ENCODE measurements around the gene HERC4. TPM values are rescaled to one million over a fixed set of nuclear protein-coding genes. Genes with fewer than 3 reads are reported as not detected.
"Not testable (repeated sequence)": the region's sequence is repeated elsewhere in the genome, so short reads cannot be mapped to it uniquely, and the experiment has no call there.

HERC4 gene
- polyA plus RNA-seq, 10 donors, result 24.4 to 42.1 (median 30.3) TPM

GRCh38 chr10:68090586-68090985, 15.5 kb upstream of the HERC4 start:
- DNase-seq, result no peak

- DNase-seq, result no peak
Observed at GRCh38 chr10:68088740-68089139, 13.7 kb upstream of the HERC4 start.

- DNase-seq, result peak in 1 of 3 donors; percentile 12
Observed at GRCh38 chr10:68087685-68088401, 12.8 kb upstream of the HERC4 start.

GRCh38 chr10:68086910-68087684, 12.0 kb upstream of the HERC4 start:
- no peak for DNase-seq

- no peak for DNase-seq
Observed at GRCh38 chr10:68086011-68086410, 10.9 kb upstream of the HERC4 start.

- DNase-seq, result no peak
Observed at GRCh38 chr10:68084469-68084868, 9.4 kb upstream of the HERC4 start.

- no peak for DNase-seq
Observed at GRCh38 chr10:68083953-68084352, 8.9 kb upstream of the HERC4 start.

- DNase-seq, result peak in 2 of 3 donors; percentile 29 to 55
Observed at GRCh38 chr10:68082872-68083271, 7.8 kb upstream of the HERC4 start.

- DNase-seq, result no peak
Observed at GRCh38 chr10:68081916-68082315, 6.8 kb upstream of the HERC4 start.

- DNase-seq, result no peak
Observed at GRCh38 chr10:68080853-68081431, 5.9 kb upstream of the HERC4 start.

- DNase-seq, result no peak
Observed at GRCh38 chr10:68079434-68079833, 4.4 kb upstream of the HERC4 start.

- DNase-seq, result no peak
Observed at GRCh38 chr10:68077026-68077425, 1.9 kb upstream of the HERC4 start.

- not testable (repeated sequence) for DNase-seq
Observed at GRCh38 chr10:68076081-68076480, 998 bp upstream of the HERC4 start.

GRCh38 chr10:68075550-68076004, 494 bp upstream of the HERC4 start:
- DNase-seq, result no peak

GRCh38 chr10:68074031-68074774, 880 bp downstream of the HERC4 start:
- peak in 1 of 3 donors; percentile 36 for DNase-seq

- no peak for DNase-seq
Observed at GRCh38 chr10:68073631-68074030, 1.5 kb downstream of the HERC4 start.

GRCh38 chr10:68067508-68067907, 7.6 kb downstream of the HERC4 start:
- no peak for DNase-seq

- no peak for DNase-seq
Observed at GRCh38 chr10:68067029-68067428, 8.1 kb downstream of the HERC4 start.

GRCh38 chr10:68053553-68053952, 21.5 kb downstream of the HERC4 start:
- no peak for DNase-seq

GRCh38 chr10:68052463-68052862, 22.6 kb downstream of the HERC4 start:
- no peak for DNase-seq

GRCh38 chr10:68049289-68050078, 25.6 kb downstream of the HERC4 start:
- DNase-seq, result no peak
